ENCODE measurements around the gene KLHL33. TPM values are rescaled to one million over a fixed set of nuclear protein-coding genes. Genes with fewer than 3 reads are reported as not detected.

Gene KLHL33
- total and polyA plus RNA-seq, 10 of the 15 experiments (the other 5 are each of a cell fraction or from before 2014, with no cell fraction given): 0.01 to 0.16 (median 0.04) TPM; not detected in 5

- ATAC-seq (no peak), FAIRE-seq (no peak), DNase-seq (ENCODE audit: low read depth, low spot score) (no peak)
- Histone ChIP-seq H3K79me2 (ENCODE audit: control insufficient read depth, insufficient read depth, low read length) (no peaks in the 10 kb centered on the region), H2AFZ (ENCODE audit: control insufficient read depth, low read depth, low read length) (no peak overlapping the region), H3K4me3 (no peak overlapping the region), H3K4me1 (ENCODE audit: control insufficient read depth, insufficient read depth, low read length) (0 out of 2 replicates have a peak, but pooled peaks cover 3% of the 10 kb centered on the region), H3K27me3 (replicated peaks in 1 of 2; ENCODE audit: control insufficient read depth in 2 of 2, insufficient read depth in 2 of 2, low read length in 1 of 2) (no peaks in the 10 kb centered on the region), H4K20me1 (ENCODE audit: control insufficient read depth, insufficient read depth) (no peaks in the 10 kb centered on the region), H3K9me3 (replicated peaks; ENCODE audit: control insufficient read depth, insufficient read depth, low read length) (no peaks in the 10 kb centered on the region), H3K27ac (ENCODE audit: control insufficient read depth, insufficient read depth) (no peak overlapping the region), H3K9ac (ENCODE audit: control insufficient read depth, insufficient read depth, low read length) (no peak overlapping the region), H3K4me2 (ENCODE audit: control insufficient read depth, insufficient read depth) (no peak overlapping the region), H3K36me3 (ENCODE audit: control insufficient read depth in 2 of 2, insufficient read depth in 2 of 2, low read length in 1 of 2) (peaks cover 39 to 49% of the 10 kb centered on the region in 2 experiments)
- RAD21 ChIA-PET (ENCODE audit: unreplicated experiment): no interaction called here
- intact Hi-C loops (cut with micrococcal nuclease; ENCODE audit: unreplicated experiment): no loop called here
- CTCF ChIA-PET: interaction anchor here (0.7 kb wide), 1 partner anchor 55 kb away, joined by 3 read pairs; no protein-coding TSS in a partner anchor
- SMC1A ChIA-PET (ENCODE audit: uncharacterized antibody, unreplicated experiment): interaction anchor here (1.0 kb wide), 1 partner anchor 29 kb away, joined by 3 read pairs; no protein-coding TSS in a partner anchor
- POLR2A ChIA-PET: no interaction called here
- in situ Hi-C loops (cut with MboI): no loop called here
- BruUV-seq (replicated peaks): no TSS peak
- WGBS (ENCODE audit: insufficient coverage, insufficient replicate concordance, low lambda C conversion rate, missing lambda C conversion rate): 96% methylated on average over 10 of the region's 10 CpGs
- no peak for TF ChIP-seq MEF2A (IDR thresholded peaks at IDR 0.05; ENCODE audit: insufficient read depth, low read depth, low read length)
These were observed 52.9 kb downstream of the KLHL33 start for GRCh38 chr14:20383032-20383431.

GRCh38 chr14:20382526-20382925 lies 53.4 kb downstream of the KLHL33 start:
- FAIRE-seq: no peak

More at GRCh38 chr14:20382526-20382925, 53.4 kb downstream of the KLHL33 start:
- no peak overlapping the region for H3K4me2 ChIP-seq (ENCODE audit: control insufficient read depth, insufficient read depth)
- no peak overlapping the region for H3K9ac ChIP-seq (ENCODE audit: control insufficient read depth, insufficient read depth, low read length)
- H3K79me2 ChIP-seq (ENCODE audit: control insufficient read depth, insufficient read depth, low read length): no peaks in the 10 kb centered on the region
- no peak for ATAC-seq
- SMC1A ChIA-PET (ENCODE audit: uncharacterized antibody, unreplicated experiment): interaction anchor here (3.3 kb wide), 1 partner anchor 55 kb away, joined by 7 read pairs; no protein-coding TSS in a partner anchor
- no peak for DNase-seq (ENCODE audit: low read depth, low spot score)
- no peak overlapping the region for H3K4me3 ChIP-seq
- intact Hi-C loops (cut with micrococcal nuclease; ENCODE audit: unreplicated experiment) (no loop called here), in situ Hi-C loops (cut with MboI) (no loop called here)
- H4K20me1 ChIP-seq (ENCODE audit: control insufficient read depth, insufficient read depth): no peaks in the 10 kb centered on the region
- BruUV-seq (replicated peaks): no TSS peak
- no peak for TF ChIP-seq ZBTB33 (IDR thresholded peaks at IDR 0.05)
- POLR2A ChIA-PET: interaction anchor here (0.9 kb wide), 1 partner anchor 22 kb away, joined by 5 read pairs; no protein-coding TSS in a partner anchor
- RAD21 ChIA-PET (ENCODE audit: unreplicated experiment): no interaction called here
- WGBS (ENCODE audit: insufficient coverage, insufficient replicate concordance, low lambda C conversion rate, missing lambda C conversion rate): 90% methylated on average over 12 of the region's 12 CpGs
- peaks cover 35 to 47% of the 10 kb centered on the region in 2 experiments for H3K36me3 ChIP-seq (ENCODE audit: control insufficient read depth in 2 of 2, insufficient read depth in 2 of 2, low read length in 1 of 2)
- no peak overlapping the region for H2AFZ ChIP-seq (ENCODE audit: control insufficient read depth, low read depth, low read length)
- H3K27me3 ChIP-seq (replicated peaks in 1 of 2; ENCODE audit: control insufficient read depth in 2 of 2, insufficient read depth in 2 of 2, low read length in 1 of 2): no peaks in the 10 kb centered on the region
- H3K4me1 ChIP-seq (ENCODE audit: control insufficient read depth, insufficient read depth, low read length): no peaks in the 10 kb centered on the region
- no peak overlapping the region for H3K27ac ChIP-seq (ENCODE audit: control insufficient read depth, insufficient read depth)
- CTCF ChIA-PET: interaction anchor here (0.7 kb wide), 1 partner anchor 54 kb away, joined by 3 read pairs; no protein-coding TSS in a partner anchor
- no peaks in the 10 kb centered on the region for H3K9me3 ChIP-seq (replicated peaks; ENCODE audit: control insufficient read depth, insufficient read depth, low read length)

Measured in GM12878 (cell line).